ENCODE measurements around the gene PAX8. TPM values are rescaled to one million over a fixed set of nuclear protein-coding genes. Genes with fewer than 3 reads are reported as not detected.

PAX8 gene
- total RNA-seq, 1 donor from 2014 or later, result 56.9 TPM

DNA sequence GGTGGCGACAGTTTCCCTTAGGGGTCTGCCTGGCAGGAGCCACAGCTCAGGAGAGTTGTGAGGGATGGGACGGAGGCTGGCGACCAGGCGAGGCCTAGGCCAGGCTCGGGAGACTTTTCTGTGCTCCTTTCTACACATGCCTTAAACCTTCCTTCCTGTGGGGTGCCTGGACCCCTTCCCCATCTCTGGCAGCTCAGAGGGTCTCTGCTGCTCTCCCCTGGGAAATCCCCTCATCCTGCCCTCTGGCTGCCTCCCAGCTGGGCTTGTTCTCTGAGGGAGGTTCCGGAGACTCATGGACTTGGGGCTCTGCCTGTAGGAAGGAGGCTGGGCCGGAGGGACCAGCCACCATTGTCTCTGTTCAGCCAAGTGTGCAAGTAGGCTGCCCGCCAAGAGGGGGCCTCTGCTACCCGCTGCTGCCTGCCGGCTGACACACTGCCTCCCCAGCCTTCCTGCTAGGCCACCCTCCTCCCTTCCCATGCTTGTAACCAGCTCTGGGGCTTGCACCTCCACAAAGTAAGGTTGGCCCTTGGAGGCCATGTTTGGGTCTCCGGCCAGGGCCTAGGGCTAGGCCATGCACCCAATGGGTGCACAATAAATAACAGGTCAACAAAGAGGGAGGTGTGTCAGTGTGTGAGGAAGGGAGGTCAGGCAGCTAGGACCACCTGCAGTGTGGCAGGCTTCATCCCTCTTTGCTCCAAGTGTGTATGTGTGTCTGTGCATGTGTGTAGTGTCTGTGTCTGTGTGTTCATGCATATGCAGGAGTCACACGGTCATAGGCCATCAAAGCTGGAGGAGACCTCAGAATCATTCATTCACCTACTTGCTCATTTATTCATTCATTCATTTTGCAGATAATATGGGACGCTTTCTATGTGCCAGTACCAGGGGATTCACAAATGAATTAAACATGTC is 76.2 kb downstream of the PAX8 start:
- no peak for TF ChIP-seq CTCF (conservative IDR thresholded peaks at IDR 0.05)
- Mint-ChIP-seq H3K36me3 (no peaks in the 10 kb centered on the region), H3K9me3 (no peaks in the 10 kb centered on the region), H3K27me3 (no peaks in the 10 kb centered on the region), H3K27ac (peak overlapping the region; percentile 23), H3K4me1 (ENCODE audit: unreplicated experiment) (peaks cover 24% of the 10 kb centered on the region), H3K4me3 (no peak overlapping the region)
- DNase-seq (ENCODE audit: extremely low spot score, unreplicated experiment), result no peak

GRCh38 chr2:113201496-113202304 is 77.0 kb downstream of the PAX8 start:
- Mint-ChIP-seq H3K36me3 (no peaks in the 10 kb centered on the region), H3K27ac (no peak overlapping the region), H3K27me3 (no peaks in the 10 kb centered on the region), H3K4me3 (no peak overlapping the region), H3K4me1 (ENCODE audit: unreplicated experiment) (peaks cover 24% of the 10 kb centered on the region), H3K9me3 (no peaks in the 10 kb centered on the region)
- TF ChIP-seq CTCF (conservative IDR thresholded peaks at IDR 0.05), result no peak
- DNase-seq (ENCODE audit: extremely low spot score, unreplicated experiment), result no peak

- peak overlapping the region; percentile 81 for H3K4me3 Mint-ChIP-seq
- TF ChIP-seq CTCF (conservative IDR thresholded peaks at IDR 0.05), result no peak
- no peaks in the 10 kb centered on the region for H3K9me3 Mint-ChIP-seq
- DNase-seq (ENCODE audit: extremely low spot score, unreplicated experiment), result no peak
- no peaks in the 10 kb centered on the region for H3K27me3 Mint-ChIP-seq
- peak overlapping the region; percentile 63 for H3K27ac Mint-ChIP-seq
- no peaks in the 10 kb centered on the region for H3K36me3 Mint-ChIP-seq
- peaks cover 24% of the 10 kb centered on the region for H3K4me1 Mint-ChIP-seq (ENCODE audit: unreplicated experiment)
Observed at GRCh38 chr2:113200736-113201490, 77.8 kb downstream of the PAX8 start.

- no peaks in the 10 kb centered on the region for H3K9me3 Mint-ChIP-seq
- peak overlapping the region; percentile 63 for H3K27ac Mint-ChIP-seq
- no peak for DNase-seq (ENCODE audit: extremely low spot score, unreplicated experiment)
- peak; percentile 23 for TF ChIP-seq CTCF (conservative IDR thresholded peaks at IDR 0.05)
- no peaks in the 10 kb centered on the region for H3K27me3 Mint-ChIP-seq
- H3K36me3 Mint-ChIP-seq, result no peaks in the 10 kb centered on the region
- peak overlapping the region; percentile 81 for H3K4me3 Mint-ChIP-seq
- peaks cover 24% of the 10 kb centered on the region for H3K4me1 Mint-ChIP-seq (ENCODE audit: unreplicated experiment)
Observed at GRCh38 chr2:113200236-113200635, 78.5 kb downstream of the PAX8 start.
